HUDEP-2 (cell line): ENCODE data around the gene ALPL.
"Not testable (repeated sequence)": the region's sequence is repeated elsewhere in the genome, so short reads cannot be mapped to it uniquely, and the experiment has no call there.

Experiments
- DNase-seq, 76 experiments: peaks; one replicate each; lab custom pipeline; 2025; ENCODE audit not compliant: unreplicated experiment in 76 of 76; lab: John Stamatoyannopoulos, UW

Gene ALPL

DNA sequence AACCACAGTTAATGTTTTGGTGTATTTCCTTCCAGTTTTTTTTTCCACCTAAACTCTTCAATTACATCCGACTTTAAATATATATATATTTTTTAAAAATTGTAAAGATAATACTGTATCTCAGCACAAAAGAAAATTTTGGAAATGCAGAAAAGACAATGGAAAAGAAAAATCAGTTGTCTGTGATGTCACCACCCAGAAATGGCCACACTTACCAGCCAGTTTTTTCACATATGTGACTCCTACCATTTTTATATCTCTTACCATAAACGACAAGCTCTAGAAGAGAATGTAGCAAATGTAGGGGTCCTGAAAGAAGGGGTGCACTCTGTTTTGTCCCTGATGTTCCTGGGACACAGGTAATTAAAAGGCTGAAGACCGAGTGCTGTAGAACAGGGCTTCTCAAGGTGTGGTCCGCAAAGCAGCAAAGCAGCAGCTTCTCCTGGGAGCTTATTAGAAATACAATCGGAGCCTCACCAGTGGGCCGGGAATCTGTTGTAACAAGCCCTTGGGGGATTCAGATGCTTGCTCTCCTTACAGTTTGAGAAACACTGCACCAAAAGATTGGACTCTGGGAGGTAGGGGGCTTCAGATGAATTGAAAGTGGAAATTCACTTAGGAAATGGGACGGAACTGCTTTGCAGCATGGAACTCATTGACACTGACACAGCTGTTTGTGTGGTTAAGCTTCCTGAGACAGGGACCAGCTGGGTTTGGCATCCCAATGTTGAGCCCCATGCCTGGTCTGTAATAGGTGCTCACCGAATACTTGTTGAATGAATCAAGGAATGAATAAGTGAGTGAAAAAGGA is 44.1 kb downstream of the ALPL start:
- no peak for DNase-seq

- DNase-seq, result no peak
Observed at GRCh38 chr1:21559788-21560567, 50.8 kb downstream of the ALPL start.

GRCh38 chr1:21560916-21561638 is 51.9 kb downstream of the ALPL start:
- DNase-seq, result no peak

GRCh38 chr1:21562896-21563295 is 53.7 kb downstream of the ALPL start:
- no peak for DNase-seq

- DNase-seq, result no peak
Observed at GRCh38 chr1:21563971-21564370, 54.7 kb downstream of the ALPL start.

DNA sequence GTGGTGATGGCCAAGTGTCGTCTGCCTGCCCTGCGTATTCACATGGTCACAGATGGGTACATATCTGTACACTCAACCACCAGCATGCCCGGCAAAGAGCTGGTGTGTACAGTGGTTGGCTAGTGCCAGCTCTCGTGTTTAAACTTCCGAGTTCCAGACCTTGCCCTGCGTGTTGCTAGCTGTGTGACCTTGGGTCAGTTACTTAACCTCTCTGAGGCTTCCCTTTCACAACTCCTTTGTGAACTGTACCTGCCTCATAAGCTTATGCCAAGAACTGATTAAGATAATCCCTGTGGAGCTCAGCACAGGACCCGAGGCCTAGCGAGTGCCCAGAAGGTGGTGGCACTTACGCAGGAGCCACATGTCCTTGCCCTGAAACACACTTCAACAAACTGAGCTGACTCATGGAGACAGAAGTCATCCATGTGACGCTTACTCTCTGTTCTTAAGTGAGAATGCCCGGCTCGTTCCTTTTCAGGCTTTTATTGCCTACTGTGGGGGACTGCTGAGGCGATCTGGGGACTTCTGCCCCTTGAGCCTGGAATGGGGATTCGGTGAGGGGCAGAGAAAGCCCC is 55.4 kb downstream of the ALPL start:
- no peak for DNase-seq

DNA sequence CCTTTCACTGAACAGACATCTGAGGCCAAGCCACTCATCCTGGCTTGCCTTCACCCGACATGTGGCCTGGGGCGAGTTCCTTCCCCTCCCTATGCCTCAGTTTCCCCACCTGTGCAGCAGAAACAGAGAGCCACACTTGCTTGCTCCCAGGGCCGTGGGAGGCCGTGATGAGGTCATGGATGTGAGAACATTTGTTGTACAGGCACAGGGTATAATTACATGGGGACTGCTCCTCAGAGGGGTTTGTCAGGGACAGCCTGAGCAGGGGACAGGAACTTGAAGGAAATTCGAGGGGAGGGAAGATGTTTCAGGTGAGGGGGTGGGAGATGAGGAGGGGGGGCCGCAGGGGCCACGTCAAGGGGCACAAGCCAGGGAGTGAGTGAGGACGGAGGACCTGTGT is 56.1 kb downstream of the ALPL start:
- DNase-seq, result no peak

DNA sequence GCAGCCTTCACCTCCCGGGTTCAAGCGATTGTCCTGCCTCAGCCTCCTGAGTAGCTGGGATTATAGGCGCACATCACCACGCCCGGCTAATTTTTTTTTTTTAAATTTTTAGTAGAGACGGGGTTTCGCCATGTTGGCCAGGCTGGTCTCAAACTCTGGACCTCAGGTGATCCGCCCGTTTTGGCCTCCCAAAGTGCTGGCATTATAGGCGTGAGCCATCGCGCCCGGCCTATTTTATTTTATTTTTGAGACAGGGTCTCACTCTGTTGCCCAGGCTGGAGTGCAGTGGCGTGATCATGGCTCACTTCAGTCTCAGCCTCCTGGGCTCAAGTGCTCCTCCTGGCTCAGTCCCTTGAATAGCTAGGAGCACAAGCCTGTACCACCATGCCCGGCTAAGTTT is 57.1 kb downstream of the ALPL start:
- not testable (repeated sequence) for DNase-seq

- no peak for DNase-seq
Observed at GRCh38 chr1:21567241-21568005, 58.2 kb downstream of the ALPL start.

- no peak for DNase-seq
Observed at GRCh38 chr1:21568006-21568746, 59.0 kb downstream of the ALPL start.

DNA sequence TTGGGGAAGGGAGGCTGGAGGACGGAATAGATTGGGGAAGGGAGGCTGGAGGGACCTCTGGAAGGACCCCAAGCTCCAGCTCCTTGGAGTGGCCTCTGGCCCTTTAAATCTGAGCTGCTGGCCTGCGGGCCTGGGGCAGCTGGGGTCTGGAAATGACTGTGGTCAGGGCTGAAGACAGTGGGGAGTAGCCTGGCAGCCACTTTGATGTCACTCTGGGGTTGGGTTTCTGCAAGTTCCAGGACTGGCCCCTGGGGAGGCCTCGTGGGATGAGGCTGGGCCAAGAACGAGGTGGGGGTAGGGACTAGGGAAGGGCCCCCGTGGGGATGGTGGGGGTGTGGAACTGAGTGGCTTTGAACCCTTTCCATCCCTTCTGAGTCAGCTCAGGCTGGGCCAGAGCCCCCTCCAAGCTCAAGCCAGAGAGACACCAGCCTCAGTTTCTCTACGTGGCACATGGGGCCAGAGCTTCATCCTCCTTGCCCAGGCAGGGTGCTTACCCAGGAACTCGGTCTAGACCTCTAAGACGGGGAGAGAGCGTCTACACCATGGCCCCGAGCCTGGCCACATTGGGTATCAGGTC is 59.7 kb downstream of the ALPL start:
- no peak for DNase-seq

DNA sequence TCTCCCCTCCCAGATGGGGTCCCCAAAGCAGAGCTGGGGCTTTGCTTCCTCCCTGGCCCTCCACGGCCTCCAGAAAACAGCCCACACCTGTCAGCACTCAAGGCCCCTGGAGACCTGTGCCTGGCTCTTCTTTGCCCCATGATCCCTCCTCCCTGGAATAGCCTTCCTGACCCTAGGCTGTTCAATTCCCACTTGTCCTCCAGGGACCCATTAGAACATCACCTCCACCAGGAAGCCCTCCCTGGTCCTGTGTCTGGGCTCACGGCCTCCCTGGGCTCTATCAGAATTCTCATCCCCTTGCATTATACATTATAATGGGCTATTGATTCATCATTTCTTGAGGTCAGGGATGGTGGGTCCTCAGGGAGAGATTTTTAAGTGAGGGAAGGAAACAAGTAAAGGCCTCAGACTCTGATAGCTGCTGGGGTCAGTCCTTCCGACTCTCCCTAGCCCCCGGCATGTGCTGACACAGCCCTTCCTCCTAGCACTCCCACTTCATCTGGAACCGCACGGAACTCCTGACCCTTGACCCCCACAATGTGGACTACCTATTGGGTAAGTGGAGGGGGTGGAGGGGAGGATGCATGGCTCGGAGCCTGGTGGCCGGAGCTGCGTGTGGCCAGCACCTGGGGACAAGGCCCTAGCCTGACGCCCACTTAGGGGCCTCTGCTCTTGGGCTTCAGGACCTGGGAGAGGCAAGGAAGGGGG is 60.8 kb downstream of the ALPL start:
- DNase-seq, result no peak

- DNase-seq, result no peak
Observed at GRCh38 chr1:21570528-21570875, 61.3 kb downstream of the ALPL start.

- no peak for DNase-seq
Observed at GRCh38 chr1:21570885-21571284, 61.7 kb downstream of the ALPL start.

GRCh38 chr1:21572221-21572620 is 63.0 kb downstream of the ALPL start:
- DNase-seq, result no peak

DNA sequence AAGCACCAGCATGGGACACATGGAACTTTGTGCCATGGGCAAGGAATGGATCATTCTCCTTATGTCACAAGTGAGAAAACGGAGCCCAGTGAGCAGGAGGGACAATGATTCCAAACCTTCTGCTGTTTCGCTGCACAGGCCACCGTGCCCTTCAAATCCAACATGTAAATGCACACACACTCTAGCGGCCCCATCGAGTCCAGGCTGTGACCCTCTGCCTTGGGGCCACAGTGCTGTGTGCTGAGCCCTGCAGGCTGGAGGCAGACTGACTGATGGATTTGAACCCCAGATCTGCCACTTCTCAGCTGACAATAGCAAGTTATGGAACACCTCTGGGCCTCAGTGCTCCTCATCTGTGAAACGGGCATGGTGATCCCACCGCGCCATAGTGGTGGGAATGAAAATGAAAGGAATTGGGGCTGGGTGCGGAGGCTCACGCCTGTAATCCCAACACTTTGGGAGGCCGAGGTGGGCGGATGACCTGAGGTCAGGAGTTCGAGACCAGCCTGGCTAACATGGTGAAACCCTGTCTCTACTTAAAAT is 63.6 kb downstream of the ALPL start:
- DNase-seq, result no peak

GRCh38 chr1:21573475-21573874 is 64.3 kb downstream of the ALPL start:
- no peak for DNase-seq

- DNase-seq, result peak in 52 of 76 experiments; percentile 5 to 70 (median 39)
Observed at GRCh38 chr1:21573971-21574465, 64.8 kb downstream of the ALPL start.
